Nephron progenitor cell (in vitro differentiated cells): Measurements from ENCODE around the gene MGAT4C.

Experiments
- DNase-seq: peaks from one replicate; pipeline ENCODE4 v3.0.0; 2021
- H3K27ac Mint-ChIP-seq: 2 replicates; pipeline ENCODE4 v1.8.0; 2021; ENCODE audit warnings: mild to moderate bottlenecking, moderate library complexity, mixed read lengths
- H3K27me3 Mint-ChIP-seq: 2 replicates; pipeline ENCODE4 v1.8.0; 2021; ENCODE audit warnings: mild to moderate bottlenecking, low read depth, mixed read lengths; ENCODE audit not compliant: poor library complexity
- H3K36me3 Mint-ChIP-seq: 2 replicates; pipeline ENCODE4 v1.8.0; 2021; ENCODE audit warnings: low read depth, mixed read lengths
- H3K4me1 Mint-ChIP-seq: 2 replicates; pipeline ENCODE4 v1.8.0; 2021; ENCODE audit warnings: mixed read lengths
- H3K4me3 Mint-ChIP-seq: 2 replicates; pipeline ENCODE4 v1.8.0; 2021; ENCODE audit warnings: mild to moderate bottlenecking, moderate library complexity, mixed read lengths
- H3K9me3 Mint-ChIP-seq: 2 replicates; pipeline ENCODE4 v1.8.0; 2021; ENCODE audit warnings: mild to moderate bottlenecking, moderate library complexity, mixed read lengths
- TF ChIP-seq, protein P1 (sequence below): fragments of 200-600 bp; sonication (generic); IDR thresholded peaks from 2 replicates; pipeline ENCODE4 v1.5.0; 2021; ENCODE audit warnings: antibody characterized with exemption

Gene MGAT4C

DNA sequence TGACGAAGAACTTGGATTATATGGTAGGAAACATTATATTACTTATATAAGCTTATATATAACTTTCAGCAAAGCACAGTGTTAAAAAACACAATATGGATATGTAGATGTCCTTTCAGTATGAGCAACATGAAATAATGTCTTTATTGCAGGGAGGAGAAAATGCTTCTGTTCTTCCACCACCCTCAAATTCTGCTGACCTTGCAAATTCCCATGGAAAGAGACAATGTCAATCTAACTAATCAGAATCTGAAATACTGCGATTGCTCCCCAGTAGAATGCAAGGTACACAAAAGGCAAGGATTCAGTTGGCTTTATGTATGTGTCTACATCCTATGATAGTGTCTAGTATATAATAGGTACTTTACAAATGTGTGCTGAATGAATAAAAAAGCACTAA, 26.4 kb downstream of the MGAT4C start:
- Mint-ChIP-seq H3K4me3 (no peak overlapping the region), H3K9me3 (peaks cover 16% of the 10 kb centered on the region), H3K4me1 (peaks cover 9% of the 10 kb centered on the region), H3K27me3 (peaks cover 2% of the 10 kb centered on the region), H3K36me3 (no peaks in the 10 kb centered on the region), H3K27ac (no peak overlapping the region)
- TF ChIP-seq, protein P1, sequence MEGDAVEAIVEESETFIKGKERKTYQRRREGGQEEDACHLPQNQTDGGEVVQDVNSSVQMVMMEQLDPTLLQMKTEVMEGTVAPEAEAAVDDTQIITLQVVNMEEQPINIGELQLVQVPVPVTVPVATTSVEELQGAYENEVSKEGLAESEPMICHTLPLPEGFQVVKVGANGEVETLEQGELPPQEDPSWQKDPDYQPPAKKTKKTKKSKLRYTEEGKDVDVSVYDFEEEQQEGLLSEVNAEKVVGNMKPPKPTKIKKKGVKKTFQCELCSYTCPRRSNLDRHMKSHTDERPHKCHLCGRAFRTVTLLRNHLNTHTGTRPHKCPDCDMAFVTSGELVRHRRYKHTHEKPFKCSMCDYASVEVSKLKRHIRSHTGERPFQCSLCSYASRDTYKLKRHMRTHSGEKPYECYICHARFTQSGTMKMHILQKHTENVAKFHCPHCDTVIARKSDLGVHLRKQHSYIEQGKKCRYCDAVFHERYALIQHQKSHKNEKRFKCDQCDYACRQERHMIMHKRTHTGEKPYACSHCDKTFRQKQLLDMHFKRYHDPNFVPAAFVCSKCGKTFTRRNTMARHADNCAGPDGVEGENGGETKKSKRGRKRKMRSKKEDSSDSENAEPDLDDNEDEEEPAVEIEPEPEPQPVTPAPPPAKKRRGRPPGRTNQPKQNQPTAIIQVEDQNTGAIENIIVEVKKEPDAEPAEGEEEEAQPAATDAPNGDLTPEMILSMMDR: no peak
- DNase-seq: no peak

GRCh38 chr12:86228656-86229055, 27.5 kb downstream of the MGAT4C start:
- no peak for DNase-seq
- H3K27ac Mint-ChIP-seq: no peak overlapping the region
- H3K36me3 Mint-ChIP-seq: no peaks in the 10 kb centered on the region
- H3K9me3 Mint-ChIP-seq: peaks cover 19% of the 10 kb centered on the region
- H3K4me1 Mint-ChIP-seq: peaks cover 9% of the 10 kb centered on the region
- peaks cover 2% of the 10 kb centered on the region for H3K27me3 Mint-ChIP-seq
- no peak overlapping the region for H3K4me3 Mint-ChIP-seq
- TF ChIP-seq, protein P1: no peak

DNA sequence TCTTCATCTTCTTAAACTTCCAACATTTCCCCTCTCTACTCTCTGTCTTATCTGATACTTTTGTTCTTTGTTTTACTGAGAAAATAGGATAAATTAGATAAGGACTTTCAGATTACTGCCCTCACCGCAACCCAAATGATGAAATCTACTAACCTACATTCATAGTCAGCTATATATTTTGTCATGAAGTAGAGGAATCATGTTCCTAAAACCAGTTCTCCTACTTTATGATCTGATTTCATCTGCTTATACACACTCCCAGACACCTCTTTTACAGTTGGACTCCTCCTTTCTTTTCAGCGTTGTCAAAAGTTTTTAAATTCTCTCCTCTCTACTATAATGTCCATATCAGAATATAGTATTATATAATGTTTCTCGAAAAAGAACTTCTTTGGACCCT, 29.7 kb downstream of the MGAT4C start:
- Mint-ChIP-seq H3K4me3 (no peak overlapping the region), H3K27me3 (no peaks in the 10 kb centered on the region), H3K4me1 (peaks cover 9% of the 10 kb centered on the region), H3K9me3 (peaks cover 19% of the 10 kb centered on the region), H3K27ac (no peak overlapping the region), H3K36me3 (no peaks in the 10 kb centered on the region)
- TF ChIP-seq, protein P1: no peak
- no peak for DNase-seq

DNA sequence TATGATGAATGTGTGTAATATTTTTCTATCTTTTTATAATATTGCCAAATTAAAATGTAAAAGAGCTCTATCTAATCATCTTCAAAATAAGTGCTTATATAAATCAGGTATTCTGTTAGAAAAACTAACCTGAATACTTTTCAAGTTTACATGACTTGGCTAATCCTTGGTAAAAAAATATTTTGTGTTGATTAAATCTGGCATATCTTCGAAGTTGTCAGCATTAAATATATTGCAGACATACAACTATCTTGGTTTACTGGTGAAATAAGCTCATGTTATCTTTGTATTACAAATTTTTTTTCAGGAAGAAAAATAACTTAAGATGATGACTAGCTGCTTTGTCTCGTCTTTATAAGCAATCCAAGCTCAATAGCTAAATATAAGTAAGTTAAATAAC, 39.6 kb downstream of the MGAT4C start:
- H3K4me1 Mint-ChIP-seq: no peaks in the 10 kb centered on the region
- no peak overlapping the region for H3K4me3 Mint-ChIP-seq
- H3K27ac Mint-ChIP-seq: no peak overlapping the region
- H3K27me3 Mint-ChIP-seq: no peaks in the 10 kb centered on the region
- H3K36me3 Mint-ChIP-seq: no peaks in the 10 kb centered on the region
- TF ChIP-seq, protein P1: no peak
- peaks cover 4% of the 10 kb centered on the region for H3K9me3 Mint-ChIP-seq
- no peak for DNase-seq

DNA sequence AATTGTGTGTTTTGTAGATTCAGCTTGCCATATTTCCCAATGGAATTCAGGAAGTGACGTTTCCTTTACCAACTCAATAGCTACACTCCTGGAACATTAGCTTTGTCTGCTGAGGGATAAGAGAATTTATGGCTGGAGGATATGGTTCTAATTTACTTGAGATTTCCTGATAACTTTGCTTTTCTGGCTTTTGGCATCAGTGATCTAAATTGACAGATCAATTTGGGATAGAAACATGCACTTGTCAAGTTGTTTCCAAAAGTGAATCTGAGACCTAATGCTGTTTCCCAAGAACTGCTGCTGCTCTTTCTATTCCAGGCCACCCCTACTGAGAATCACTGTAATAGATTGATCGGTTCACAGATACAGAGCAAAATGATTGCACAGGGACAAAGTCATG, 43.2 kb downstream of the MGAT4C start:
- H3K9me3 Mint-ChIP-seq: peaks cover 4% of the 10 kb centered on the region
- TF ChIP-seq, protein P1: no peak
- DNase-seq: no peak
- H3K36me3 Mint-ChIP-seq: no peaks in the 10 kb centered on the region
- H3K27me3 Mint-ChIP-seq: peaks cover under 1% of the 10 kb centered on the region
- no peak overlapping the region for H3K4me3 Mint-ChIP-seq
- H3K4me1 Mint-ChIP-seq: no peaks in the 10 kb centered on the region
- H3K27ac Mint-ChIP-seq: no peak overlapping the region

- Mint-ChIP-seq H3K9me3 (no peaks in the 10 kb centered on the region), H3K4me1 (no peaks in the 10 kb centered on the region)
Measured at GRCh38 chr12:86198696-86199444, 57.3 kb downstream of the MGAT4C start.

More at GRCh38 chr12:86198696-86199444, 57.3 kb downstream of the MGAT4C start:
- Mint-ChIP-seq H3K27ac (no peak overlapping the region), H3K27me3 (peaks cover 4% of the 10 kb centered on the region), H3K36me3 (no peaks in the 10 kb centered on the region), H3K4me3 (no peak overlapping the region)
- no peak for DNase-seq
- TF ChIP-seq, protein P1: no peak
